Heart right ventricle (tissue), 16 donors: ENCODE data around the gene CNIH1. TPM values are rescaled to one million over a fixed set of nuclear protein-coding genes. Genes with fewer than 3 reads are reported as not detected.
A peak's percentile ranks its signal among the peaks of the same experiment; 100 is the strongest.
"Not testable (repeated sequence)": the region's sequence is repeated elsewhere in the genome, so short reads cannot be mapped to it uniquely, and the experiment has no call there.

ENCODE experiments used
- ATAC-seq, 8 donors: fragments of 200-7000 bp; cut with Tn5 transposase; one replicate each; pipeline ENCODE4 v1.9.1; 2020; ENCODE audit warnings: mild to moderate bottlenecking in 8 of 8, moderate library complexity in 8 of 8, moderate number of reproducible peaks in 1 of 8
- DNase-seq, 2 donors: peaks; one replicate each; pipeline ENCODE4 v3.0.0-alpha.2; 2020
- H3K27ac ChIP-seq, 10 donors: fragments of 200-600 bp; sonication (generic) in 2 of 10; one replicate each; pipeline versions ENCODE4 v1.5.0 to v1.8.0; 2020 to 2022; ENCODE audit warnings: mild to moderate bottlenecking in 3 of 10
- H3K27me3 ChIP-seq, 7 donors: fragments of 200-600 bp; one replicate each; pipeline ENCODE4 v1.8.0; 2021 to 2022; ENCODE audit warnings: mild to moderate bottlenecking in 2 of 7
- H3K36me3 ChIP-seq, 9 donors: fragments of 200-600 bp; sonication (generic) in 1 of 9; one replicate each; pipeline versions ENCODE4 v1.5.0 to v1.8.0; 2020 to 2022; ENCODE audit warnings: mild to moderate bottlenecking in 2 of 9
- H3K4me1 ChIP-seq, 9 donors: fragments of 200-600 bp; sonication (generic) in 1 of 9; one replicate each; pipeline versions ENCODE4 v1.5.0 to v1.8.0; 2020 to 2022; ENCODE audit warnings: mild to moderate bottlenecking in 4 of 9
- H3K4me3 ChIP-seq, 10 donors: fragments of 200-600 bp; sonication (generic) in 2 of 10; one replicate each; pipeline versions ENCODE4 v1.5.0 to v1.8.0; 2020 to 2022; ENCODE audit warnings: mild to moderate bottlenecking in 7 of 10, moderate library complexity in 2 of 10
- H3K9me3 ChIP-seq, 11 donors: fragments of 200-600 bp in 10 of 11; sonication (generic) in 2 of 11; one replicate each; pipeline versions ENCODE4 v1.5.0 to v1.8.0; 2013 to 2022; ENCODE audit warnings: mild to moderate bottlenecking in 2 of 11, control low read depth in 1 of 11, moderate library complexity in 1 of 11
- CTCF ChIP-seq, 9 donors: fragments of 200-600 bp; sonication (generic) in 2 of 9; IDR thresholded peaks; one replicate each; pipeline versions ENCODE4 v1.5.0 to v1.8.0; 2021 to 2022; ENCODE audit warnings: antibody characterized with exemption in 9 of 9, mild to moderate bottlenecking in 5 of 9, moderate library complexity in 1 of 9
- whole genome bisulfite sequencing, 2 donors: extraction: QIAGEN DNeasy Blood & Tissue Kit; methylation state at CpG; one replicate each; pipeline ENCODE4 v1.1.7; 2013; ENCODE audit warnings: inconsistent platforms in 1 of 2; 5-methylcytosine and 5-hydroxymethylcytosine counted together
- intact Hi-C, 10 donors: fragments of 100-400 bp; cut with DNase I; formaldehyde crosslinking; loops; one replicate each; pipeline versions ENCODE4 v1.11.1 to v1.14.2; 2022
- polyA plus RNA-seq, 2 donors: library from polyadenylated mRNA; stranded (reverse); fragments of 200-250 nt; gene quantifications; one replicate each; pipeline ENCODE4 v1.2.3, GENCODE V29; 2013
- total RNA-seq, 10 donors: library from RNA; stranded (reverse); fragmentation: NEBNext Ultra II Directional in 3 of 10; extraction: Animal tissue kit (Norgen Biotek cat#: 25700) in 3 of 10; gene quantifications; one replicate each; pipeline versions ENCODE4 v1.2.1 to v1.2.4, GENCODE V29; 2021 to 2023
- donor health status: Arrhythmogenic right ventricular cardiomyopathy.
- donor health status: ischemic (EF 13 %, LVEDD 7.1; RV severe dilation, severe dysfunction).
- donor health status: healthy with polysubstance abuse.
- donor health status: DM: no; HTN: yes; CAD: no.
- donor health status: DM: no; HTN: no; CAD: no.
- donor health status: ischemic (EF 25% LVEDD 6.9; RV normal size, moderate dysfunction).
- donor health status: ischemic (EF 25% LVEDD 5.7; RV mildly dilated, moderate dysfunction).
- donor health status: healthy.
- donor health status: DM: yes; HTN: yes; CAD: no.
- donor health status: Ischemic cardiomyopathy.
- donor health status: ischemic (EF 35%, LVEDD 5.7; RV mildly dilated, moderate dysfunction).
- donor health status: nonischemic (EF 11% LVEDD 7.7; RV severe dilation, severe dysfunction).
- donor health status: DM: yes; HTN: yes; CAD: no.
- donor health status: PGD.
- donor health status: ischemic (EF 29% LVEDD 5.4; RV normal size, mild dysfunction).
- donor health status: nonischemic (EF 23%, LVEDD 6.1; RV moderate dilation, normal function).

The CNIH1 gene
- total and polyA plus RNA-seq, 12 donors, result 26.8 to 114 (median 91.4) TPM

DNA sequence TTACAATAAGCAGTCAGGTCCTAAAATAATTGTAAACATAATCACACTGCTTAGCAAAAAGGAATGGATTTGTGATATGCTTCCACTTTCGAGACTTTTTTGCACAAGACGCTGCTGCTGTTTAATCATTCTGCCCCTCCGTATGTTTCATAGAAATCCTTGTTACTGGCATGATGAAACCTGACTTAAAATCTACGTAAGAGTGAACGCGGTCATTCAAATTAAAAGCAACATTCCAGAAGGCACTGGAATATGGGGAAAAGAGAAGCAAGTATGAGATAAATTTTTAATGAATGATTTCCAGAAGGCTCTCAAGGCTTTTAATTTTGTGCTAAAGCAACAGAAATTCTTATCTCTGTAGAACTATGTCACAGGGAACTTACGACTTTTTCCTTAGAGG is 1.1 kb downstream of the CNIH1 start:
- H3K36me3 ChIP-seq, result peaks cover 0 to 4% (median 0%) of the 10 kb centered on the region in 9 donors
- peak overlapping the region in 8 of 10 donors; percentile 87 to 97 (median 91) for H3K27ac ChIP-seq
- 63 to 64% methylated on average over 7 of the region's 7 CpGs for WGBS, 2 donors
- peak overlapping the region; percentile 45 to 82 (median 63) for H3K4me3 ChIP-seq
- ATAC-seq (no peak), DNase-seq (no peak)
- H3K4me1 ChIP-seq, result peaks cover 0 to 58% (median 36%) of the 10 kb centered on the region in 9 donors
- no peaks in the 10 kb centered on the region for H3K9me3 ChIP-seq
- intact Hi-C loops, result loop anchor here in 3 of 10 donors (5.0 kb wide), 1 partner anchor 47 kb away; the partner anchor contains the start of gene GMFB (in 3 of the 3)
- no peaks in the 10 kb centered on the region for H3K27me3 ChIP-seq
- no peak for TF ChIP-seq CTCF (IDR thresholded peaks at IDR 0.05)

- ATAC-seq (no peak), DNase-seq (no peak)
- peaks cover 0 to 14% (median 0%) of the 10 kb centered on the region in 9 donors for H3K36me3 ChIP-seq
- 93 to 94% methylated on average over 4 of the region's 4 CpGs for WGBS, 2 donors
- TF ChIP-seq CTCF (IDR thresholded peaks at IDR 0.05), result no peak
- H3K27me3 ChIP-seq, result no peaks in the 10 kb centered on the region
- H3K9me3 ChIP-seq, result no peaks in the 10 kb centered on the region
- intact Hi-C loops, result loop anchor here in 1 of 10 donors (2.0 kb wide), 1 partner anchor 38 kb away; no protein-coding TSS in a partner anchor
- H3K4me1 ChIP-seq, result peaks cover 0 to 71% (median 49%) of the 10 kb centered on the region in 9 donors
- no peak overlapping the region for H3K4me3 ChIP-seq
- no peak overlapping the region for H3K27ac ChIP-seq
These were observed 2.5 kb downstream of the CNIH1 start for GRCh38 chr14:54438703-54439102.

GRCh38 chr14:54437954-54438353 is 3.2 kb downstream of the CNIH1 start:
- ATAC-seq, H3K27ac ChIP-seq, H3K27me3 ChIP-seq, H3K9me3 ChIP-seq, H3K4me3 ChIP-seq, DNase-seq: not testable (repeated sequence)
- intact Hi-C loops, result loop anchor here in 1 of 10 donors (2.0 kb wide), 1 partner anchor 37 kb away; no protein-coding TSS in a partner anchor
- peaks cover 0 to 14% (median 0%) of the 10 kb centered on the region in 9 donors for H3K36me3 ChIP-seq
- H3K4me1 ChIP-seq, result peaks cover 0 to 78% (median 56%) of the 10 kb centered on the region in 9 donors
- 91 to 96% methylated on average over 4 of the region's 4 CpGs for WGBS, 2 donors

GRCh38 chr14:54435500-54435981 is 5.6 kb downstream of the CNIH1 start:
- intact Hi-C loops, result no loop called here
- H3K27me3 ChIP-seq, result no peaks in the 10 kb centered on the region
- ATAC-seq, result no peak
- no peak for TF ChIP-seq CTCF (IDR thresholded peaks at IDR 0.05)
- peak overlapping the region in 4 of 10 donors; percentile 17 to 46 (median 26) for H3K27ac ChIP-seq
- peaks cover 0 to 29% (median 0%) of the 10 kb centered on the region in 9 donors for H3K36me3 ChIP-seq
- DNase-seq, result no peak
- H3K4me1 ChIP-seq, result peaks cover 0 to 81% (median 57%) of the 10 kb centered on the region in 9 donors
- H3K4me3 ChIP-seq, result no peak overlapping the region
- H3K9me3 ChIP-seq, result no peaks in the 10 kb centered on the region
- WGBS, 2 donors, result 82 to 83% methylated on average over 4 of the region's 4 CpGs

DNA sequence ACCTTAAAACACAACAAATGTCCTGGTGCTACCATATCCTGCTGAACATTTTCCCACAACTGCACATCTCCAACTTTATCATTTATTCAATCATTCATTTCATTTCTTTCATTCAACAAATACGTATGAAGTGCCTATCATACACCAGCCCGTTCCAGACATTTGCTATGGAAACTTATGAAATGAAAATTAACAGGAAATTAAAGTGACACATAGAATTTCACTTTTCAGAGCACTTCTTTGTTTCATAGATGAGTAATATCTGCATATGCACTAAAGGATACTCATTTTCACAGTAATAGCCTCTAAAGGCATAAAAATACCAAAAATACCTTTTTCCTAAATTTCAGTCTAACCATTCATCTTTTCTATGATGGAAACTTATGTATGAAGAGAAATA is 12.6 kb downstream of the CNIH1 start:
- no peak for TF ChIP-seq CTCF (IDR thresholded peaks at IDR 0.05)
- DNase-seq, result no peak
- 91 to 92% methylated on average over 2 of the region's 2 CpGs for WGBS, 2 donors
- no peak for ATAC-seq
- H3K4me3 ChIP-seq, result no peak overlapping the region
- H3K27me3 ChIP-seq, result no peaks in the 10 kb centered on the region
- peaks cover 0 to 29% (median 16%) of the 10 kb centered on the region in 9 donors for H3K4me1 ChIP-seq
- intact Hi-C loops, result no loop called here
- peak overlapping the region in 7 of 10 donors; percentile 20 to 66 (median 51) for H3K27ac ChIP-seq
- no peaks in the 10 kb centered on the region for H3K9me3 ChIP-seq
- peaks cover 0 to 89% (median 41%) of the 10 kb centered on the region in 9 donors for H3K36me3 ChIP-seq
